GM15510 (cell line): ENCODE measurements around the gene EBF4.

Experiments used
- POLR2A ChIP-seq: IDR thresholded peaks from 3 replicates; pipeline ENCODE4 v1.6.1; 2011; ENCODE audit warnings: borderline replicate concordance; ENCODE audit not compliant: insufficient read length; ENCODE audit errors: extremely low read depth

EBF4 gene

GRCh38 chr20:2692036-2692885 is at the start of gene EBF4:
Gene EBF4 (plus strand): TSS chr20:2692780. CDS start chr20:2693646, 866 bp downstream.
- TF ChIP-seq POLR2A = no peak

- TF ChIP-seq POLR2A = no peak
These were observed 48.9 kb upstream of the EBF4 start for GRCh38 chr20:2643708-2644107.

- TF ChIP-seq POLR2A = peak; percentile 96
These were observed 40.5 kb upstream of the EBF4 start, which contains the start of gene NOP56 for GRCh38 chr20:2651772-2652723. Gene NOP56 (plus strand): TSS chr20:2652632. CDS start chr20:2652661, 29 bp downstream.

GRCh38 chr20:2652724-2653555 is 39.6 kb upstream of the EBF4 start:
- peak; percentile 16 for TF ChIP-seq POLR2A

GRCh38 chr20:2653556-2654383 is 38.8 kb upstream of the EBF4 start:
- TF ChIP-seq POLR2A = no peak

- TF ChIP-seq POLR2A = no peak
These were observed 38.2 kb upstream of the EBF4 start for GRCh38 chr20:2654384-2654822.

GRCh38 chr20:2654831-2655230 is 37.7 kb upstream of the EBF4 start:
- no peak for TF ChIP-seq POLR2A

- TF ChIP-seq POLR2A = no peak
These were observed 37.1 kb upstream of the EBF4 start for GRCh38 chr20:2655331-2656116.

GRCh38 chr20:2656471-2657117 is 36.0 kb upstream of the EBF4 start:
- TF ChIP-seq POLR2A = no peak

GRCh38 chr20:2657241-2657640 is 35.3 kb upstream of the EBF4 start:
- no peak for TF ChIP-seq POLR2A

- TF ChIP-seq POLR2A = no peak
These were observed 34.9 kb upstream of the EBF4 start for GRCh38 chr20:2657674-2658073.

- no peak for TF ChIP-seq POLR2A
These were observed 33.9 kb upstream of the EBF4 start for GRCh38 chr20:2658414-2659354.

GRCh38 chr20:2659547-2659946 is 33.0 kb upstream of the EBF4 start:
- TF ChIP-seq POLR2A = no peak
